HEK293 (cell line): Measurements from ENCODE around the gene NT5DC4.

Experiments used
- CTCF ChIA-PET: fragments of 350-600 bp; formaldehyde crosslinking; extraction: SDS; loops from one replicate; lab custom pipeline; 2021; ENCODE audit warnings: antibody characterized with exemption; lab: Yijun Ruan, JAX
- POLR2A ChIA-PET: fragments of 300-600 bp; formaldehyde crosslinking; extraction: SDS; loops from one replicate; lab custom pipeline; 2020; ENCODE audit warnings: antibody characterized with exemption, inconsistent platforms; lab: Yijun Ruan, JAX
- H3K27ac ChIP-seq: fragments of 200-500 bp; sonication (Bioruptor generic); 2 replicates; pipeline ENCODE4 v1.5.1; 2014; ENCODE audit warnings: low read depth, low read length, control low read depth, inconsistent platforms; ENCODE audit errors: extremely low read depth
- H3K36me3 ChIP-seq, 2 experiments: fragments of 200-500 bp in 1 of 2; sonication (Bioruptor generic) in 1 of 2; 1 replicate in 1 of 2; 2 replicates in 1 of 2; pipeline ENCODE4 v1.5.1; 2014 to 2017; ENCODE audit warnings: inconsistent platforms in 2 of 2, low read length in 2 of 2; ENCODE audit not compliant: control insufficient read depth in 2 of 2, insufficient read depth in 1 of 2
- H3K4me1 ChIP-seq: fragments of 200-500 bp; sonication (Bioruptor generic); 2 replicates; pipeline ENCODE4 v1.5.1; 2014; ENCODE audit warnings: mild to moderate bottlenecking, low read length, inconsistent platforms; ENCODE audit not compliant: control insufficient read depth, insufficient read depth
- H3K4me3 ChIP-seq: 2 replicates; pipeline ENCODE4 v1.5.1; 2011; ENCODE audit warnings: low read depth, mild to moderate bottlenecking, control low read depth, low read length, moderate library complexity
- H3K9me3 ChIP-seq: fragments of 200-500 bp; sonication (Bioruptor generic); 2 replicates; pipeline ENCODE4 v1.5.1; 2014; ENCODE audit warnings: low read depth, low read length, inconsistent platforms; ENCODE audit not compliant: control insufficient read depth, insufficient read depth
- BCL11B ChIP-seq: fragments of 450-650 bp; formaldehyde crosslinking; IDR thresholded peaks from 2 replicates; pipeline ENCODE4 v1.5.1; 2016; ENCODE audit warnings: low read depth, missing biosample characterization, missing genetic modification characterization
- KLF8 ChIP-seq: fragments of 450-650 bp; formaldehyde crosslinking; IDR thresholded peaks from 2 replicates; pipeline ENCODE4 v1.5.1; 2016; ENCODE audit warnings: missing biosample characterization, missing genetic modification characterization
- TRIM28 ChIP-seq: IDR thresholded peaks from 2 replicates; pipeline ENCODE4 v1.6.1; 2011; ENCODE audit warnings: low read length, control low read depth, borderline replicate concordance
- ZBTB48 ChIP-seq: fragments of 450-650 bp; formaldehyde crosslinking; IDR thresholded peaks from 2 replicates; pipeline ENCODE4 v1.5.1; 2016; ENCODE audit warnings: missing biosample characterization, missing genetic modification characterization
- ZBTB7A ChIP-seq: fragments of 450-650 bp; formaldehyde crosslinking; IDR thresholded peaks from 2 replicates; pipeline ENCODE4 v1.5.1; 2016; ENCODE audit warnings: low read depth, missing biosample characterization, missing genetic modification characterization
- ZFP3 ChIP-seq: fragments of 450-650 bp; formaldehyde crosslinking; IDR thresholded peaks from 2 replicates; pipeline ENCODE4 v1.5.1; 2016; ENCODE audit warnings: low read depth, missing biosample characterization, missing genetic modification characterization
- ZFP37 ChIP-seq: fragments of 450-650 bp; formaldehyde crosslinking; IDR thresholded peaks from 2 replicates; pipeline ENCODE4 v1.5.1; 2016; ENCODE audit warnings: missing biosample characterization, missing genetic modification characterization
- ZNF155 ChIP-seq: fragments of 450-650 bp; formaldehyde crosslinking; IDR thresholded peaks from 2 replicates; pipeline ENCODE4 v1.5.1; 2016; ENCODE audit warnings: missing biosample characterization, missing genetic modification characterization
- ZNF175 ChIP-seq: fragments of 450-650 bp; formaldehyde crosslinking; IDR thresholded peaks from 2 replicates; pipeline ENCODE4 v1.5.1; 2016; ENCODE audit warnings: missing biosample characterization, missing genetic modification characterization
- ZNF18 ChIP-seq: fragments of 450-650 bp; formaldehyde crosslinking; IDR thresholded peaks from 2 replicates; pipeline ENCODE4 v1.5.1; 2016; ENCODE audit warnings: missing biosample characterization, missing genetic modification characterization
- ZNF202 ChIP-seq: fragments of 450-650 bp; formaldehyde crosslinking; IDR thresholded peaks from 2 replicates; pipeline ENCODE4 v1.5.1; 2016; ENCODE audit warnings: missing biosample characterization, missing genetic modification characterization, borderline replicate concordance
- ZNF274 ChIP-seq, 2 experiments: fragments of 200-500 bp in 1 of 2; fragments of 450-650 bp in 1 of 2; sonication (Bioruptor generic) in 1 of 2; formaldehyde crosslinking in 1 of 2; IDR thresholded peaks; 2 replicates each; pipeline versions ENCODE4 v1.5.1 to v1.6.1; 2014 to 2016; ENCODE audit warnings: borderline replicate concordance in 1 of 2, inconsistent platforms in 1 of 2, low read length in 1 of 2, missing biosample characterization in 1 of 2, missing genetic modification characterization in 1 of 2
- ZNF398 ChIP-seq: fragments of 450-650 bp; formaldehyde crosslinking; IDR thresholded peaks from 2 replicates; pipeline ENCODE4 v1.5.1; 2017; ENCODE audit warnings: missing biosample characterization, missing genetic modification characterization
- ZNF521 ChIP-seq: fragments of 450-650 bp; formaldehyde crosslinking; IDR thresholded peaks from 2 replicates; pipeline ENCODE4 v1.5.1; 2017; ENCODE audit warnings: missing biosample characterization, mild to moderate bottlenecking, missing genetic modification characterization
- ZNF530 ChIP-seq: fragments of 450-650 bp; formaldehyde crosslinking; IDR thresholded peaks from 2 replicates; pipeline ENCODE4 v1.5.1; 2016; ENCODE audit warnings: low read depth, missing biosample characterization, missing genetic modification characterization
- ZNF544 ChIP-seq: fragments of 450-650 bp; formaldehyde crosslinking; IDR thresholded peaks from 2 replicates; pipeline ENCODE4 v1.5.0; 2017; ENCODE audit warnings: missing biosample characterization, missing genetic modification characterization
- ZNF596 ChIP-seq: fragments of 450-650 bp; IDR thresholded peaks from 2 replicates; pipeline ENCODE4 v1.5.0; 2018; ENCODE audit warnings: missing biosample characterization, mild to moderate bottlenecking, missing genetic modification characterization, moderate library complexity
- ZNF624 ChIP-seq: fragments of 450-650 bp; formaldehyde crosslinking; IDR thresholded peaks from 2 replicates; pipeline ENCODE4 v1.5.1; 2017; ENCODE audit warnings: missing biosample characterization, missing genetic modification characterization
- ZNF654 ChIP-seq: fragments of 450-650 bp; formaldehyde crosslinking; IDR thresholded peaks from 2 replicates; pipeline ENCODE4 v1.5.1; 2016; ENCODE audit warnings: low read depth, missing biosample characterization, missing genetic modification characterization
- ZNF777 ChIP-seq: fragments of 450-650 bp; formaldehyde crosslinking; IDR thresholded peaks from 2 replicates; pipeline ENCODE4 v1.5.1; 2017; ENCODE audit warnings: missing biosample characterization, missing genetic modification characterization, borderline replicate concordance
- TF ChIP-seq, protein P1 (sequence below): fragments of 450-650 bp; formaldehyde crosslinking; IDR thresholded peaks from 2 replicates; pipeline ENCODE4 v1.5.1; 2016; ENCODE audit warnings: missing biosample characterization, missing genetic modification characterization
- TF ChIP-seq, protein P2 (sequence below): fragments of 450-650 bp; formaldehyde crosslinking; IDR thresholded peaks from 2 replicates; pipeline ENCODE4 v1.5.1; 2017; ENCODE audit warnings: missing biosample characterization, missing genetic modification characterization

The NT5DC4 gene

GRCh38 chr2:112772322-112772721 is 51.5 kb downstream of the NT5DC4 start:
- Histone ChIP-seq H3K36me3 (no peaks in the 10 kb centered on the region), H3K27ac (no peak overlapping the region), H3K4me3 (no peak overlapping the region), H3K9me3 (no peaks in the 10 kb centered on the region), H3K4me1 (no peaks in the 10 kb centered on the region)
- TF ChIP-seq ZNF777: no peak
- TF ChIP-seq ZFP37 (tag by site-specific recombination): no peak
- TF ChIP-seq ZNF624 (tag by site-specific recombination): no peak
- no peak for TF ChIP-seq ZNF175
- no peak for TF ChIP-seq ZNF274 (IDR thresholded peaks at IDR 0.05; ENCODE audit: low read length)
- no peak for TF ChIP-seq ZNF274 (tag by site-specific recombination; IDR thresholded peaks at IDR 0.05; ENCODE audit: borderline replicate concordance)
- TF ChIP-seq ZNF596 (tag by site-specific recombination): no peak
- TF ChIP-seq ZNF521 (tag by site-specific recombination): no peak
- no peak for TF ChIP-seq ZBTB48 (tag by site-specific recombination)
- no peak for TF ChIP-seq ZNF654
- no peak for TF ChIP-seq ZNF18 (tag by site-specific recombination)
- ChIA-PET CTCF (interaction anchor here (0.7 kb wide), 1 partner anchor 216 kb away, joined by 3 read pairs; no protein-coding TSS in a partner anchor), POLR2A (no interaction called here)

GRCh38 chr2:112772911-112773475 is 52.2 kb downstream of the NT5DC4 start:
- H3K36me3 ChIP-seq: no peaks in the 10 kb centered on the region
- POLR2A ChIA-PET: no interaction called here
- no peak overlapping the region for H3K4me3 ChIP-seq
- TF ChIP-seq ZNF398 (tag by site-specific recombination): no peak
- TF ChIP-seq BCL11B (tag by site-specific recombination): no peak
- TF ChIP-seq ZFP3 (tag by site-specific recombination): no peak
- no peak for TF ChIP-seq ZBTB7A (tag by site-specific recombination)
- TF ChIP-seq ZNF530 (tag by site-specific recombination): no peak
- TF ChIP-seq, protein P1, sequence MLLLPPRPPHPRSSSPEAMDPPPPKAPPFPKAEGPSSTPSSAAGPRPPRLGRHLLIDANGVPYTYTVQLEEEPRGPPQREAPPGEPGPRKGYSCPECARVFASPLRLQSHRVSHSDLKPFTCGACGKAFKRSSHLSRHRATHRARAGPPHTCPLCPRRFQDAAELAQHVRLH (tag by site-specific recombination): no peak
- no peak for TF ChIP-seq KLF8 (tag by site-specific recombination)
- no peak for TF ChIP-seq ZNF202 (tag by site-specific recombination)
- no peak for TF ChIP-seq ZNF544 (tag by site-specific recombination)
- TF ChIP-seq, protein P2, sequence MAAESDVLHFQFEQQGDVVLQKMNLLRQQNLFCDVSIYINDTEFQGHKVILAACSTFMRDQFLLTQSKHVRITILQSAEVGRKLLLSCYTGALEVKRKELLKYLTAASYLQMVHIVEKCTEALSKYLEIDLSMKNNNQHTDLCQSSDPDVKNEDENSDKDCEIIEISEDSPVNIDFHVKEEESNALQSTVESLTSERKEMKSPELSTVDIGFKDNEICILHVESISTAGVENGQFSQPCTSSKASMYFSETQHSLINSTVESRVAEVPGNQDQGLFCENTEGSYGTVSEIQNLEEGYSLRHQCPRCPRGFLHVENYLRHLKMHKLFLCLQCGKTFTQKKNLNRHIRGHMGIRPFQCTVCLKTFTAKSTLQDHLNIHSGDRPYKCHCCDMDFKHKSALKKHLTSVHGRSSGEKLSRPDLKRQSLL (tag by site-specific recombination): no peak
- no peak for TF ChIP-seq TRIM28
- no peak for TF ChIP-seq ZNF155 (tag by site-specific recombination)
- TF ChIP-seq, all 188 proteins: peak for 0
- CTCF ChIA-PET: interaction anchor here (0.9 kb wide), 1 partner anchor 23 kb away, joined by 4 read pairs; no protein-coding TSS in a partner anchor
- Histone ChIP-seq H3K9me3 (no peaks in the 10 kb centered on the region), H3K4me1 (no peaks in the 10 kb centered on the region), H3K27ac (no peak overlapping the region)
